GM12878 (cell line): ENCODE results near the gene ITGA11. TPM values are rescaled to one million over a fixed set of nuclear protein-coding genes. Genes with fewer than 3 reads are reported as not detected.

Experiments used
- ATAC-seq: fragments of 200-7000 bp; cut with Tn5 transposase; 3 replicates; pipeline ENCODE4 v1.9.1; 2020; ENCODE audit warnings: mild to moderate bottlenecking, moderate library complexity
- BruUV-seq: library from RNA; stranded (reverse); fragments of 400-500 nt; replicated peaks from 2 replicates; lab custom pipeline; 2021; lab: Mats Ljungman, UMichigan
- CTCF ChIA-PET: fragments of 300-600 bp; sonication (Branson Sonifier 250); formaldehyde crosslinking; extraction: SDS; loops from one replicate; lab custom pipeline; 2021; ENCODE audit warnings: inconsistent platforms; lab: Yijun Ruan, JAX
- POLR2A ChIA-PET: fragments of 350-600 bp; formaldehyde crosslinking; extraction: SDS; loops from one replicate; lab custom pipeline; 2021; ENCODE audit warnings: inconsistent platforms; lab: Charles Lee
- RAD21 ChIA-PET: fragments of 300-600 bp; sonication (Branson Sonifier 250); formaldehyde crosslinking; loops from one replicate; lab custom pipeline; 2023; ENCODE audit warnings: antibody characterized with exemption; ENCODE audit not compliant: unreplicated experiment; lab: Charles Lee
- SMC1A ChIA-PET: fragments of 300-600 bp; sonication (Branson Sonifier 250); formaldehyde crosslinking; loops from one replicate; lab custom pipeline; 2023; ENCODE audit not compliant: unreplicated experiment, uncharacterized antibody; lab: Charles Lee
- DNase-seq: peaks from one replicate; pipeline ENCODE4 v3.0.0-alpha.2; 2011; ENCODE audit warnings: low read depth, low spot score
- FAIRE-seq: peaks from 3 replicates; lab custom pipeline; 2011; peaks lifted over from hg19 to GRCh38; lab: Jason Lieb, UNC
- H2AFZ ChIP-seq: 2 replicates; pipeline ENCODE4 v1.6.0; 2011; ENCODE audit warnings: low read depth, low read length, control low read depth; ENCODE audit not compliant: control insufficient read depth
- H3K27ac ChIP-seq: 2 replicates; pipeline ENCODE4 v1.5.1; 2011; ENCODE audit warnings: control low read depth; ENCODE audit not compliant: control insufficient read depth, insufficient read depth
- H3K27me3 ChIP-seq, 2 experiments: replicated peaks in 1 of 2; 2 replicates each; pipeline versions ENCODE4 v1.6.0 to v1.6.1; 2011; ENCODE audit warnings: low read length in 1 of 2; ENCODE audit not compliant: control insufficient read depth in 2 of 2, insufficient read depth in 2 of 2
- H3K36me3 ChIP-seq, 2 experiments: 2 replicates each; pipeline ENCODE4 v1.5.1; 2011; ENCODE audit warnings: low read length in 1 of 2; ENCODE audit not compliant: control insufficient read depth in 2 of 2, insufficient read depth in 2 of 2
- H3K4me1 ChIP-seq: 2 replicates; pipeline ENCODE4 v1.6.1; 2011; ENCODE audit warnings: mild to moderate bottlenecking, low read length, moderate library complexity, mixed read lengths; ENCODE audit not compliant: control insufficient read depth, insufficient read depth
- H3K4me2 ChIP-seq: 2 replicates; pipeline ENCODE4 v1.6.0; 2011; ENCODE audit warnings: control low read depth; ENCODE audit not compliant: control insufficient read depth, insufficient read depth
- H3K4me3 ChIP-seq: fragments of 200-600 bp; sonication (generic); 2 replicates; pipeline ENCODE4 v1.5.1; 2016
- H3K79me2 ChIP-seq: 2 replicates; pipeline ENCODE4 v1.6.0; 2011; ENCODE audit warnings: low read length; ENCODE audit not compliant: control insufficient read depth, insufficient read depth
- H3K9ac ChIP-seq: 2 replicates; pipeline ENCODE4 v1.8.0; 2011; ENCODE audit warnings: low read length, control low read depth, mixed read lengths; ENCODE audit not compliant: control insufficient read depth, insufficient read depth
- H3K9me3 ChIP-seq: replicated peaks from 3 replicates; pipeline ENCODE4 v1.5.1; 2011; ENCODE audit warnings: mild to moderate bottlenecking, low read length; ENCODE audit not compliant: control insufficient read depth, insufficient read depth
- H4K20me1 ChIP-seq: 2 replicates; pipeline ENCODE4 v1.6.0; 2011; ENCODE audit not compliant: control insufficient read depth, insufficient read depth
- BCL11A ChIP-seq: IDR thresholded peaks from 2 replicates; pipeline ENCODE4 v1.6.1; 2011; ENCODE audit warnings: low read depth, low read length
- CBX3 ChIP-seq: fragments of 200-600 bp; sonication (generic); IDR thresholded peaks from 2 replicates; pipeline ENCODE4 v1.6.1; 2016; ENCODE audit warnings: low read depth, borderline replicate concordance
- ESRRA ChIP-seq: IDR thresholded peaks from 2 replicates; pipeline ENCODE4 v1.6.1; 2012; ENCODE audit warnings: mild to moderate bottlenecking, low read length, improper control_type of control experiment
- FOXM1 ChIP-seq: IDR thresholded peaks from 2 replicates; pipeline ENCODE4 v1.6.1; 2012; ENCODE audit warnings: low read depth, mild to moderate bottlenecking, inconsistent platforms, low read length, moderate library complexity
- GATAD2B ChIP-seq: fragments of 450-650 bp; conservative IDR thresholded peaks from 2 replicates; pipeline ENCODE4 v1.6.1; 2017; ENCODE audit warnings: low read depth, mild to moderate bottlenecking, moderate library complexity
- MTA2 ChIP-seq: fragments of 450-650 bp; IDR thresholded peaks from 2 replicates; pipeline ENCODE4 v1.6.1; 2016; ENCODE audit warnings: low read depth, mild to moderate bottlenecking, moderate library complexity
- NR2F1 ChIP-seq: fragments of 450-650 bp; conservative IDR thresholded peaks from 2 replicates; pipeline ENCODE4 v1.6.1; 2017; ENCODE audit warnings: mild to moderate bottlenecking
- PBX3 ChIP-seq: IDR thresholded peaks from 2 replicates; pipeline ENCODE4 v1.6.1; 2011; ENCODE audit warnings: mild to moderate bottlenecking, low read depth, low read length, moderate library complexity; ENCODE audit not compliant: insufficient replicate concordance
- PML ChIP-seq: IDR thresholded peaks from 2 replicates; pipeline ENCODE4 v1.6.1; 2012; ENCODE audit warnings: low read length, inconsistent platforms
- POLR2A ChIP-seq: IDR thresholded peaks from 2 replicates; pipeline ENCODE4 v1.6.1; 2011; ENCODE audit warnings: low read depth, mild to moderate bottlenecking, low read length
- POLR2AphosphoS2 ChIP-seq: IDR thresholded peaks from 2 replicates; pipeline ENCODE4 v1.6.1; 2011; ENCODE audit warnings: low read depth, mild to moderate bottlenecking, low read length, improper control_type of control experiment, moderate library complexity
- RAD21 ChIP-seq: IDR thresholded peaks from 2 replicates; pipeline ENCODE4 v1.6.1; 2011; ENCODE audit warnings: mild to moderate bottlenecking, low read depth, low read length, moderate library complexity; ENCODE audit not compliant: insufficient read depth
- RAD51 ChIP-seq: fragments of 450-650 bp; IDR thresholded peaks from 2 replicates; pipeline ENCODE4 v1.6.1; 2016; ENCODE audit warnings: moderate library complexity, mild to moderate bottlenecking, inconsistent platforms
- TCF12 ChIP-seq: IDR thresholded peaks from 2 replicates; pipeline ENCODE4 v1.6.1; 2011; ENCODE audit warnings: low read depth, mild to moderate bottlenecking, low read length
- ZBTB33 ChIP-seq: fragments of 450-650 bp; IDR thresholded peaks from 2 replicates; pipeline ENCODE4 v1.6.1; 2017; ENCODE audit warnings: mild to moderate bottlenecking
- WGBS: methylation state at CpG from one replicate; pipeline ENCODE4 v1.1.6; 2016; ENCODE audit warnings: low lambda C conversion rate; ENCODE audit not compliant: insufficient replicate concordance, insufficient coverage; ENCODE audit errors: missing lambda C conversion rate; 5-methylcytosine and 5-hydroxymethylcytosine counted together
- in situ Hi-C: fragments of 300-500 bp; cut with MboI; formaldehyde crosslinking; loops from 9 replicates; pipeline ENCODE4 v1.14.3; 2018; ENCODE audit warnings: mixed read lengths
- intact Hi-C: fragments of 100-400 bp; cut with micrococcal nuclease; formaldehyde crosslinking; loops from one replicate; pipeline ENCODE4 v1.14.2; 2022; ENCODE audit not compliant: unreplicated experiment
- polyA plus RNA-seq, 11 experiments: library from polyadenylated mRNA; depleted of rRNA in 4 of 11; unstranded in 6 of 11; stranded (reverse) in 5 of 11; fragments of >200 nt; fragmentation: Nextera tagmentation in 4 of 11; fragmentation: Illumina TruSeq in 1 of 11; extraction: Ambion mirVana in 4 of 11; extraction: Trizol in 1 of 11; gene quantifications; 1 replicate in 1 of 11; 2 replicates in 10 of 11; pipeline versions ENCODE4 v1.2.1 to v1.2.3, GENCODE V29; 2011 to 2016; ENCODE audit warnings: inconsistent platforms in 2 of 11, missing spikeins in 2 of 11, low read depth in 1 of 11
- total RNA-seq, 4 experiments: library from RNA; depleted of rRNA in 3 of 4; stranded (reverse); fragments of >200 nt in 3 of 4; fragmentation: Illumina TruSeq in 1 of 4; extraction: Trizol in 1 of 4; gene quantifications; 2 replicates each; pipeline versions ENCODE4 v1.2.1 to v1.2.3, GENCODE V29; 2013 to 2021

ITGA11 gene
- total and polyA plus RNA-seq, 10 of the 15 experiments (the other 5 are each of a cell fraction or from before 2014, with no cell fraction given), result under 0.01 to 0.36 (median 0.13) TPM; not detected in 1

- no peak overlapping the region for H3K27ac ChIP-seq
- H3K27me3 ChIP-seq, result no peaks in the 10 kb centered on the region
- ChIA-PET CTCF (no interaction called here), SMC1A (interaction anchor here (0.7 kb wide), 1 partner anchor 150 kb away, joined by 3 read pairs; no protein-coding TSS in a partner anchor), RAD21 (no interaction called here), POLR2A (no interaction called here)
- in situ Hi-C loops (no loop called here), intact Hi-C loops (no loop called here)
- TF ChIP-seq PML (no peak), POLR2A (no peak), FOXM1 (no peak), ESRRA (no peak), CBX3 (no peak), GATAD2B (no peak), MTA2 (no peak), RAD51 (no peak), BCL11A (no peak), NR2F1 (no peak), TCF12 (no peak), RAD21 (no peak), PBX3 (no peak), ZBTB33 (no peak), POLR2AphosphoS2 (no peak)
- H3K9ac ChIP-seq, result no peak overlapping the region
- H3K36me3 ChIP-seq, result no peaks in the 10 kb centered on the region
- no peaks in the 10 kb centered on the region for H3K9me3 ChIP-seq
- no peaks in the 10 kb centered on the region for H3K4me1 ChIP-seq
- H4K20me1 ChIP-seq, result no peaks in the 10 kb centered on the region
- WGBS, result 54% methylated on average over 4 of the region's 4 CpGs
- H3K4me2 ChIP-seq, result no peak overlapping the region
- H2AFZ ChIP-seq, result no peak overlapping the region
- DNase-seq (no peak), FAIRE-seq (no peak), ATAC-seq (no peak)
- no peaks in the 10 kb centered on the region for H3K79me2 ChIP-seq
- no TSS peak for BruUV-seq
- no peak overlapping the region for H3K4me3 ChIP-seq
Observed at GRCh38 chr15:68408971-68409370, 23.0 kb downstream of the ITGA11 start.
